ENCODE results near the gene TBC1D4.
"Not testable (repeated sequence)": the region's sequence is repeated elsewhere in the genome, so short reads cannot be mapped to it uniquely, and the experiment has no call there.

TBC1D4 gene

GRCh38 chr13:75445717-75446499 is 36.1 kb downstream of the TBC1D4 start:
- DNase-seq: no peak

- DNase-seq: no peak
Observed at GRCh38 chr13:75444016-75444415, 38.0 kb downstream of the TBC1D4 start.

GRCh38 chr13:75443356-75443958 is 38.5 kb downstream of the TBC1D4 start:
- no peak for DNase-seq

GRCh38 chr13:75442736-75443234 is 39.2 kb downstream of the TBC1D4 start:
- no peak for DNase-seq

GRCh38 chr13:75440100-75440499 is 41.9 kb downstream of the TBC1D4 start:
- DNase-seq: no peak

- no peak for DNase-seq
Observed at GRCh38 chr13:75437582-75438318, 44.2 kb downstream of the TBC1D4 start.

GRCh38 chr13:75434126-75434525 is 47.8 kb downstream of the TBC1D4 start:
- DNase-seq: not testable (repeated sequence)

GRCh38 chr13:75432811-75433244 is 49.1 kb downstream of the TBC1D4 start:
- no peak for DNase-seq

GRCh38 chr13:75432045-75432444 is 49.9 kb downstream of the TBC1D4 start:
- no peak for DNase-seq

GRCh38 chr13:75430436-75431209 is 51.3 kb downstream of the TBC1D4 start:
- no peak for DNase-seq

- DNase-seq: no peak
Observed at GRCh38 chr13:75426421-75426820, 55.5 kb downstream of the TBC1D4 start.

- no peak for DNase-seq
Observed at GRCh38 chr13:75425216-75426009, 56.6 kb downstream of the TBC1D4 start.

GRCh38 chr13:75423946-75424345 is 58.0 kb downstream of the TBC1D4 start:
- no peak for DNase-seq

- DNase-seq: no peak
Observed at GRCh38 chr13:75422028-75422427, 59.9 kb downstream of the TBC1D4 start.

- DNase-seq: no peak
Observed at GRCh38 chr13:75421133-75421532, 60.8 kb downstream of the TBC1D4 start.

- DNase-seq: no peak
Observed at GRCh38 chr13:75419656-75420055, 62.3 kb downstream of the TBC1D4 start.

GRCh38 chr13:75418997-75419396 is 63.0 kb downstream of the TBC1D4 start:
- no peak for DNase-seq

GRCh38 chr13:75418186-75418843 is 63.7 kb downstream of the TBC1D4 start:
- DNase-seq: no peak

GRCh38 chr13:75417656-75418055 is 64.3 kb downstream of the TBC1D4 start:
- DNase-seq: no peak

GRCh38 chr13:75417012-75417384 is 65.0 kb downstream of the TBC1D4 start:
- DNase-seq: no peak

GRCh38 chr13:75416327-75417011 is 65.5 kb downstream of the TBC1D4 start:
- no peak for DNase-seq
